Mucosa of stomach (tissue), 1 donor: ENCODE data around the gene TSPOAP1.
A peak's percentile ranks its signal among the peaks of the same experiment; 100 is the strongest.
"Not testable (repeated sequence)": the region's sequence is repeated elsewhere in the genome, so short reads cannot be mapped to it uniquely, and the experiment has no call there.

Experiments used
- H3K27me3 ChIP-seq: one replicate; pipeline ENCODE4 v1.7.0; 2013; ENCODE audit warnings: mild to moderate bottlenecking, low read length; ENCODE audit not compliant: control insufficient read depth, insufficient read depth
- H3K36me3 ChIP-seq: one replicate; pipeline ENCODE4 v1.7.0; 2013; ENCODE audit warnings: low read length; ENCODE audit not compliant: control insufficient read depth, insufficient read depth
- H3K4me1 ChIP-seq: one replicate; pipeline ENCODE4 v1.7.0; 2013; ENCODE audit warnings: mild to moderate bottlenecking, low read length; ENCODE audit not compliant: control insufficient read depth, insufficient read depth
- H3K4me3 ChIP-seq: one replicate; pipeline ENCODE4 v1.7.0; 2013; ENCODE audit warnings: low read length
- H3K9ac ChIP-seq: one replicate; pipeline ENCODE4 v1.7.0; 2013; ENCODE audit warnings: mild to moderate bottlenecking, low read length, moderate library complexity
- H3K9me3 ChIP-seq: one replicate; pipeline ENCODE4 v1.7.0; 2013; ENCODE audit warnings: mild to moderate bottlenecking, low read length, moderate library complexity; ENCODE audit not compliant: control insufficient read depth
- donor health status: Pancreatic carcinoma.

Gene TSPOAP1

GRCh38 chr17:58344047-58344790 lies 15.6 kb upstream of the TSPOAP1 start:
- Histone ChIP-seq H3K27me3 (no peaks in the 10 kb centered on the region), H3K4me3 (no peak overlapping the region), H3K4me1 (peaks cover 2% of the 10 kb centered on the region), H3K9ac (no peak overlapping the region), H3K9me3 (no peaks in the 10 kb centered on the region), H3K36me3 (peaks cover 12% of the 10 kb centered on the region)

- peaks cover 9% of the 10 kb centered on the region for H3K36me3 ChIP-seq
- no peaks in the 10 kb centered on the region for H3K27me3 ChIP-seq
- H3K9me3 ChIP-seq = no peaks in the 10 kb centered on the region
- no peak overlapping the region for H3K9ac ChIP-seq
- H3K4me1 ChIP-seq = peaks cover 7% of the 10 kb centered on the region
- H3K4me3 ChIP-seq = no peak overlapping the region
These were observed 14.5 kb upstream of the TSPOAP1 start for GRCh38 chr17:58343131-58343530.

- Histone ChIP-seq H3K4me3 (no peak overlapping the region), H3K9me3 (no peaks in the 10 kb centered on the region), H3K36me3 (peaks cover 7% of the 10 kb centered on the region), H3K27me3 (no peaks in the 10 kb centered on the region), H3K4me1 (peaks cover 11% of the 10 kb centered on the region), H3K9ac (no peak overlapping the region)
These were observed 13.4 kb upstream of the TSPOAP1 start for GRCh38 chr17:58341861-58342475.

GRCh38 chr17:58341136-58341860 lies 12.7 kb upstream of the TSPOAP1 start:
- H3K27me3 ChIP-seq, H3K9ac ChIP-seq, H3K4me3 ChIP-seq, H3K36me3 ChIP-seq, H3K9me3 ChIP-seq: not testable (repeated sequence)
- H3K4me1 ChIP-seq = peaks cover 11% of the 10 kb centered on the region

- H3K9me3 ChIP-seq = no peaks in the 10 kb centered on the region
- H3K4me1 ChIP-seq = peaks cover 18% of the 10 kb centered on the region
- no peaks in the 10 kb centered on the region for H3K27me3 ChIP-seq
- no peak overlapping the region for H3K9ac ChIP-seq
- no peaks in the 10 kb centered on the region for H3K36me3 ChIP-seq
- no peak overlapping the region for H3K4me3 ChIP-seq
These were observed 11.8 kb upstream of the TSPOAP1 start for GRCh38 chr17:58340405-58340876.

GRCh38 chr17:58339755-58340404 lies 11.3 kb upstream of the TSPOAP1 start:
- Histone ChIP-seq H3K36me3 (no peaks in the 10 kb centered on the region), H3K4me1 (peaks cover 18% of the 10 kb centered on the region), H3K4me3 (no peak overlapping the region), H3K27me3 (no peaks in the 10 kb centered on the region), H3K9me3 (no peaks in the 10 kb centered on the region), H3K9ac (peak overlapping the region; percentile 2)

GRCh38 chr17:58338841-58339754 lies 10.5 kb upstream of the TSPOAP1 start:
- Histone ChIP-seq H3K4me1 (peaks cover 24% of the 10 kb centered on the region), H3K27me3 (no peaks in the 10 kb centered on the region), H3K36me3 (no peaks in the 10 kb centered on the region), H3K9ac (peak overlapping the region; percentile 9), H3K9me3 (no peaks in the 10 kb centered on the region), H3K4me3 (no peak overlapping the region)

GRCh38 chr17:58338454-58338840 lies 9.9 kb upstream of the TSPOAP1 start:
- Histone ChIP-seq H3K4me1 (peaks cover 24% of the 10 kb centered on the region), H3K4me3 (no peak overlapping the region), H3K9me3 (no peaks in the 10 kb centered on the region), H3K36me3 (no peaks in the 10 kb centered on the region), H3K27me3 (no peaks in the 10 kb centered on the region), H3K9ac (peak overlapping the region; percentile 9)

GRCh38 chr17:58337600-58338453 lies 9.2 kb upstream of the TSPOAP1 start:
- Histone ChIP-seq H3K4me3 (no peak overlapping the region), H3K27me3 (no peaks in the 10 kb centered on the region), H3K4me1 (peaks cover 24% of the 10 kb centered on the region), H3K36me3 (no peaks in the 10 kb centered on the region), H3K9ac (peak overlapping the region; percentile 65), H3K9me3 (no peaks in the 10 kb centered on the region)

GRCh38 chr17:58337210-58337599 lies 8.6 kb upstream of the TSPOAP1 start:
- Histone ChIP-seq H3K9ac (peak overlapping the region; percentile 65), H3K36me3 (no peaks in the 10 kb centered on the region), H3K9me3 (no peaks in the 10 kb centered on the region), H3K4me3 (no peak overlapping the region), H3K4me1 (peaks cover 24% of the 10 kb centered on the region), H3K27me3 (no peaks in the 10 kb centered on the region)
